Stimulated activated CD8-positive, alpha-beta memory T cell treated with anti-CD3 and anti-CD28 coated beads, Interleukin-4, amount 100 ng/mL, for 1 hour (primary cell): Measurements from ENCODE around the gene HRG.

Experiments used
- DNase-seq, 2 donors: peaks; one replicate each; pipeline ENCODE4 v3.0.0-alpha.2; 2020; ENCODE audit warnings: low read depth in 2 of 2, low spot score in 1 of 2

Gene HRG

GRCh38 chr3:186637686-186638085 lies 28.1 kb upstream of the HRG start:
- no peak for DNase-seq

GRCh38 chr3:186638259-186638658 lies 27.6 kb upstream of the HRG start:
- DNase-seq: no peak

- DNase-seq: no peak
These were observed 25.9 kb upstream of the HRG start, which contains the start of gene FETUB for GRCh38 chr3:186639778-186640472. TSS of gene FETUB (plus strand) at chr3:186640399. CDS start at chr3:186640461, 62 bp downstream.

GRCh38 chr3:186640473-186640818 lies 25.4 kb upstream of the HRG start:
- no peak for DNase-seq

GRCh38 chr3:186640929-186641328 lies 24.9 kb upstream of the HRG start:
- no peak for DNase-seq

GRCh38 chr3:186642014-186642413 lies 23.8 kb upstream of the HRG start:
- no peak for DNase-seq

- no peak for DNase-seq
These were observed 22.3 kb upstream of the HRG start for GRCh38 chr3:186643493-186643892.

GRCh38 chr3:186644683-186645082 lies 21.1 kb upstream of the HRG start:
- no peak for DNase-seq

GRCh38 chr3:186646106-186646505 lies 19.7 kb upstream of the HRG start:
- no peak for DNase-seq

- no peak for DNase-seq
These were observed 19.0 kb upstream of the HRG start for GRCh38 chr3:186646841-186647240.

- no peak for DNase-seq
These were observed 17.0 kb upstream of the HRG start for GRCh38 chr3:186648851-186649250.

GRCh38 chr3:186651678-186652215 lies 14.1 kb upstream of the HRG start:
- no peak for DNase-seq

GRCh38 chr3:186653080-186653707 lies 12.6 kb upstream of the HRG start:
- DNase-seq: no peak

- no peak for DNase-seq
These were observed 11.8 kb upstream of the HRG start for GRCh38 chr3:186653984-186654383.

- DNase-seq: no peak
These were observed 2.3 kb upstream of the HRG start for GRCh38 chr3:186663361-186664118.

GRCh38 chr3:186664119-186664495 lies 1.7 kb upstream of the HRG start:
- DNase-seq: no peak

- no peak for DNase-seq
These were observed 1.3 kb upstream of the HRG start for GRCh38 chr3:186664506-186664905.

GRCh38 chr3:186668426-186668825 lies 2.6 kb downstream of the HRG start:
- no peak for DNase-seq

- DNase-seq: no peak
These were observed 3.7 kb downstream of the HRG start for GRCh38 chr3:186669378-186670084.

- DNase-seq: no peak
These were observed 4.3 kb downstream of the HRG start for GRCh38 chr3:186670155-186670554.

GRCh38 chr3:186671051-186671450 lies 5.2 kb downstream of the HRG start:
- DNase-seq: no peak
